Keratinocyte (primary cell): ENCODE data around the gene SUZ12.

Source experiments
- EZH2 ChIP-seq: IDR thresholded peaks from one replicate; pipeline ENCODE4 v1.6.1; 2012; ENCODE audit warnings: inconsistent platforms, mild to moderate bottlenecking, low read length, moderate library complexity
- TF ChIP-seq, protein P1 (sequence below), 3 experiments: IDR thresholded peaks in 1 of 3; conservative IDR thresholded peaks in 1 of 3; optimal IDR thresholded peaks in 1 of 3; 2 replicates in 2 of 3; 3 replicates in 1 of 3; pipeline versions ENCODE3 to v1.5.1; 2011; ENCODE audit warnings: low read length in 3 of 3, mild to moderate bottlenecking in 3 of 3, moderate library complexity in 2 of 3, control low read depth in 1 of 3, inconsistent platforms in 1 of 3; ENCODE audit not compliant: insufficient read depth in 2 of 3; ENCODE audit errors: extremely low read depth in 1 of 3

- TF ChIP-seq, protein P1, sequence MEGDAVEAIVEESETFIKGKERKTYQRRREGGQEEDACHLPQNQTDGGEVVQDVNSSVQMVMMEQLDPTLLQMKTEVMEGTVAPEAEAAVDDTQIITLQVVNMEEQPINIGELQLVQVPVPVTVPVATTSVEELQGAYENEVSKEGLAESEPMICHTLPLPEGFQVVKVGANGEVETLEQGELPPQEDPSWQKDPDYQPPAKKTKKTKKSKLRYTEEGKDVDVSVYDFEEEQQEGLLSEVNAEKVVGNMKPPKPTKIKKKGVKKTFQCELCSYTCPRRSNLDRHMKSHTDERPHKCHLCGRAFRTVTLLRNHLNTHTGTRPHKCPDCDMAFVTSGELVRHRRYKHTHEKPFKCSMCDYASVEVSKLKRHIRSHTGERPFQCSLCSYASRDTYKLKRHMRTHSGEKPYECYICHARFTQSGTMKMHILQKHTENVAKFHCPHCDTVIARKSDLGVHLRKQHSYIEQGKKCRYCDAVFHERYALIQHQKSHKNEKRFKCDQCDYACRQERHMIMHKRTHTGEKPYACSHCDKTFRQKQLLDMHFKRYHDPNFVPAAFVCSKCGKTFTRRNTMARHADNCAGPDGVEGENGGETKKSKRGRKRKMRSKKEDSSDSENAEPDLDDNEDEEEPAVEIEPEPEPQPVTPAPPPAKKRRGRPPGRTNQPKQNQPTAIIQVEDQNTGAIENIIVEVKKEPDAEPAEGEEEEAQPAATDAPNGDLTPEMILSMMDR (optimal IDR thresholded peaks at IDR 0.05 in 1 of 3, IDR thresholded peaks at IDR 0.05 in 1 of 3, conservative IDR thresholded peaks at IDR 0.05 in 1 of 3; ENCODE audit: extremely low read depth in 1 of 3, insufficient read depth in 2 of 3, low read length in 3 of 3) = no peak
- TF ChIP-seq EZH2 = no peak
Observed at GRCh38 chr17:31907342-31907962, 29.4 kb upstream of the SUZ12 start.
